HG03457 (cell line): ENCODE measurements around the gene BST2.
A peak's percentile ranks its signal among the peaks of the same experiment; 100 is the strongest.

Source experiments
- ATAC-seq: cut with Tn5 transposase; IDR thresholded peaks from one replicate; pipeline ENCODE4 v1.9.1; 2021; ENCODE audit warnings: moderate number of reproducible peaks; ENCODE audit not compliant: unreplicated experiment

Gene BST2, protein sequence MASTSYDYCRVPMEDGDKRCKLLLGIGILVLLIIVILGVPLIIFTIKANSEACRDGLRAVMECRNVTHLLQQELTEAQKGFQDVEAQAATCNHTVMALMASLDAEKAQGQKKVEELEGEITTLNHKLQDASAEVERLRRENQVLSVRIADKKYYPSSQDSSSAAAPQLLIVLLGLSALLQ

DNA sequence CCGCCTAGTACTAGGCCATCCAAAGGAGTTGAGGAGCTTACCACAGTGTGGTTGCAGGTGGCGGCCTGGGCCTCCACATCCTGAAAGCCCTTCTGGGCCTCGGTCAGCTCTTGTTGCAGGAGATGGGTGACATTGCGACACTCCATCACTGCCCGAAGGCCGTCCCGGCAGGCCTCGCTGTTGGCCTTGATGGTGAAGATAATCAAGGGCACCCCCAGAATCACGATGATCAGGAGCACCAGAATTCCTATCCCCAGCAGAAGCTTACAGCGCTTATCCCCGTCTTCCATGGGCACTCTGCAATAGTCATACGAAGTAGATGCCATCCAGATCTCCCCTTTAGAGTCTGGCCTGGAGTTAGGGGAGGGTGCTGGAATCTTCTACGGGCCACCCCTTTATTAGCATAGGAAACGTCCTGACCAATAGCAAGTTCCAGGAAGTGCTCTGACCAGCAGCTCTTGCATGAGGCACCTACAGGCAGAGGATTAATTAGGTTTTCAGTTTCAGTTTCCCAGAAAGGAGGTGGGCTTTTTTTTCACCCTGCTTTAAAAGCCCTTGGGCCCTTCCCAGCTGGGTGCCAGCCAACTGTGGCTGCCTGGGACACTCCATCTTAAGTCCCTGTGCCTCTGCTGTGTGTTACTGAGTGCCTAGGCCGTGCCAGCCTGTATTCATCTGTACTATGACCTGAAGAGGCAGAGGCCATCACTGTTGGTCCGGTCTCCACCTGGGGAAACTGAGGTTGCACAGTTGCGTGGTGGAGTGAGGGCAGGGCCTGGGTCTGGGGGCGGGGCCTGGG lies at the start of gene BST2:
BST2 (minus strand) TSS at position 381 of the 796 bp plus-strand sequence; CDS start at position 326, 55 bp downstream.
- ATAC-seq = peak; percentile 63

DNA sequence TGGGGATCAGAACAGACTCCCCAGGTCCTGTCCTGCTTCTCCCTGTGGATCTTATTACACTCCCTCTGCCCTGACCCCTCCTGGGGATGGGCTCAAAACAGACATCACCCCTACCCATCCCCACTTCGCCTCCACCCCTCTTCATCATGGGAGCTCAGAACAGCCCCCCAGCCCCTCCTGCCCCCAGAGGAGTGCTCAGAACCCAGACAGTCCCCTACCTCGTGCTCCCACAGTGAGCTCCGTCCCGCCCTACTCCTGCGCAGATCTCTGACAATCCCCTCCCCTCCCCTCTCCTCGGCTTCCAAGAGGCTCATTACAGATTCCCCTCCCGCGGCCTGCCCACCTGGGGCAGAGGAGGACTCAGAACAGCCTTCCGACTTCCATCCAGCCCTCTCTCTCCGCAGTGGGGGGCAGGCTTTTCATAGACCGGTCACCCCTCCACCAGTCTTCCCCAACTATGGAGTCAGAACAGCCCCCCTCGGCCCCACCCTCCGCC lies 49.2 kb upstream of the BST2 start:
- no peak for ATAC-seq

DNA sequence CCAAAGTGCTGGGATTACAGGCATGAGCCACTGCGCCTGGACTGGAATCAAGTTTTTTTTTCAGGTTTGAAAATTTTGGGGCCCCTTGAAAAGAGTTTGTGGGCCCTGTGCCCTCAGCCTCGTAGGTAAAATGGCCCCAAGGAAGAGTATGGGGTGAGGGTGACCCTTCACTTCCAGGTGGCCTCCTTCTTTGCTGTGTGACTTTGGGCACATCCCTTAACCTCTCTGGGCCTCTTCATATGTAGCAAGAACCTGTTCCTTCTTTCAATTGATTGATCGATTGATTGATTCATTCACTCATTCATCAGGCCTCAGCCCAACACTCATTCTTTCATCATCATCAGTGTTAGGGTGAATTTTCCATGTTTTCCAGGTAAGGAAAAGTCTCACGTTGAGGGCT lies 46.4 kb upstream of the BST2 start:
- ATAC-seq = no peak

DNA sequence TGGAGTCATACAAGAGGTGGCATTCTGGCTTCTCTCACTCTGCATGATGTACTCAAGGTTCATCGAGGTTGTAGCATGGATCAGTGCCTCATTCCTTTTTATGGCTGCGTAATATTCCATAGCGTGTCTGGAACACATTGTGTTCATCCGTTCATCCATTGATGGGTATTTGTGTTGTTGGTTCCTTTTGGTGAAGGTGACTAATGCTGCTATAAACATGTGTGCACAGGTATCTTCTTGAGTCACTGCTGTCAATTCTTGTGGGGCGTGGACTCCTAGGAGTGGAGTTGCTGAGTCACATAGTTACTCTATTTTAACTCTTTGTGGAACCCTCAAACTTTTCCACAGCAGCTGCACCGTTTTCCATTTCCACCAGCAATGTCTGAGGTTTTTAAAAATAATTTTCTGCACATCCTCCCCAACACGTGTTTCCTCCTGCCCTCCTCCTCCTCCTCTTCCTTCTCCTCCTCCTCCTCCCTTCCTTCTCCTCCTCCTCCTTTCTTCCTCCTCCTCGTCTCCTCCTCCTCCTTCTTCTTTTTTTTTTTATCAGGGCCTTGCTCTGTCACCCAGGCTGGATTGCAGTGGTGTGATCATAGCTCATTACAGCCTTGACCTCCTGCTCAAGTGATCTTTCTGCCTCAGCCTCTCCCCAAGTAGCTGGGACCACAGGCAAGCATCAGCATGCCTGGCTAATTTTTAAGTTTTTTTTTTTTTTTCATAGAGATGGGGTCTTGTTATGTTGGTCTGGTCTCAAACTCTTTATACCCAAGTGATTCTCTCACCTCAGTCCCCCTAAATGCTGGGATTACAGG lies 45.0 kb upstream of the BST2 start:
- no peak for ATAC-seq

- ATAC-seq = no peak
Measured at GRCh38 chr19:17448131-17448967, 42.9 kb upstream of the BST2 start, which contains the start of gene TMEM221. TSS of gene TMEM221 (minus strand) at chr19:17448668. CDS start at chr19:17448462, 206 bp downstream.

DNA sequence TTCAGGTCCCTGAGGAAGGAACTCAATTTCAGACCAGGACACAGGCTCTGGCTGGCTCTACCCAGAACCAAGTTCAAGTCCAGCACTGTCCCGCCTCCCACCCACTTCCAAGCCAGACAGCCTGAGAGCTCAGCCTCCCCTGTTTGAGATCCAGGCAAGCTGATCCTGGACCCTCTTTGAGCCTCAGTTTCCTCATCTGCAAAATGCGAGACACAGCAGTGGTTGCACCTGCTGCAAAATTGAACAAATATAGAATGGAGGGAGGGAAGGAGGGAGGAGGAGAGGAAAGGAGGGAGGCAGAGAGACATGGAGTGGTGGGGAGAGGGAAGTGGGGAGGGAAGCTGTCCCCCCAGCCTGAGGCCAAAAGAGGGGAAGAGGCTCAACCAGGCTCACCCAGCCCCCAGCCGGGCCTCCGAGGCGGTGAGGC lies 42.3 kb upstream of the BST2 start:
- no peak for ATAC-seq

DNA sequence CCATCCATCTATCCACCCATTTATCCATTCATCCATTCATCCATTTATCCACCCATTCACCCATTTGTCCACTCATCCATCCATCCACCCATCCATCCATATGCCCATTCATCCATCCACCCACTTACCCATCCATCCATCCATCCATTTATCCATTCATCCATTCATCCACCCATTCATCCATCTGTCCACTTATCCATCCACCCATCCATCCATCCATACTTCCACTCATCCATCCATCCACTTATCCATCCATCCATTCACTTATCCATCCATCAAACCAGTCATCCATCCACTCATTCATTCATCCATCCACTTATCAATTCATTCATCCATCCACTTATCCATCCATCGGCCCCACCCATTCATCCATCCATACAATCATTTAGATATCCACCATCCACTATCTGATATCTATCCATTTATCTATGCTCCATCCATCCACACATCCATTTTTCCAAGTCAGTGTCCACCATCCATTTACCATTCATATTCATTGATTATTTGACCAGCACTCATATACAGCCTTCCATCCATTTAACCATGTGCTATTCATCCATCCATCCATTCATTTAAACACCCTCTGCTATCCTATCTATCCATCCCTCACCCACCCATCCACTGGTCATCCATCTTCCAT lies 40.2 kb upstream of the BST2 start:
- ATAC-seq = no peak

GRCh38 chr19:17441241-17442021 lies 36.0 kb upstream of the BST2 start:
- ATAC-seq = no peak

DNA sequence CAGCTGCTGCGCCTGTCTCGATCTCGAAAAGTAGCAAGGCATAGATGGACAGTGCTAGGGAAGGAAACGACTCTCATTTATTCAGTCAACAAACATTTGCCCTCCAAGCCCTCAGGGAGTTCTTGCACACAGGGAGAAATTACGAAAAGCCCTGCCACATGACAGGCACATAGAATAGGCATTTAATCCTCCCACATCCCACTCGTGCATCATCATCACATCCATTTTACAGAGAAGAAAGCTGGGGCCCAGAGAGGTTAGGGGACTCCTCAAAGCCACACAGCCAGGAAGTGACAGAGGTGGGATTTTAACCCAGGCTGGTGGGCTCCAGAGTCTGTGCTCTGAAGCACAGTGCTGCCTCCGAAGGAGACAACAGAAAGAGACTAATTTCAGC lies 31.4 kb upstream of the BST2 start:
- ATAC-seq = no peak

- ATAC-seq = no peak
Measured at GRCh38 chr19:17436094-17436873, 30.9 kb upstream of the BST2 start.

DNA sequence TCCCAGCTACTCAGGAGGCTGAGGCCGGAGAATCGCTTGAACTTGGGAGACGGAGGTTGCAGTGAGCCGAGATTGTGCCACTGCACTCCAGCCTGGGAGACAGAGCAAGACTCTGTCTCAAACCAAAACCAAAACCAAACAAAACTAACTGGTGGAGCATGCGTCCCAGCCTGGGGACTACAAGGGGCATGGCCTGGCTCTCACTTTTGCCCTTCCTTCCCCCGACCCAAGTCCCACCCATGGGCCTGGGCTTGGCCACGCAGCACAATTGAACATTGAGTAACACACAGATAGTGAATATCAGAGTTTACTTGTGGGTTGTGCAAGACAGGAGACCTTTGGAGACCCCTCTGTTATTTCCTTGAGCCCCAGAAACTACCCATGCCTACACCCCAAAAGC lies 29.8 kb upstream of the BST2 start:
- no peak for ATAC-seq

GRCh38 chr19:17431417-17431816 lies 26.0 kb upstream of the BST2 start:
- no peak for ATAC-seq

- no peak for ATAC-seq
Measured at GRCh38 chr19:17429641-17430113, 24.2 kb upstream of the BST2 start.

DNA sequence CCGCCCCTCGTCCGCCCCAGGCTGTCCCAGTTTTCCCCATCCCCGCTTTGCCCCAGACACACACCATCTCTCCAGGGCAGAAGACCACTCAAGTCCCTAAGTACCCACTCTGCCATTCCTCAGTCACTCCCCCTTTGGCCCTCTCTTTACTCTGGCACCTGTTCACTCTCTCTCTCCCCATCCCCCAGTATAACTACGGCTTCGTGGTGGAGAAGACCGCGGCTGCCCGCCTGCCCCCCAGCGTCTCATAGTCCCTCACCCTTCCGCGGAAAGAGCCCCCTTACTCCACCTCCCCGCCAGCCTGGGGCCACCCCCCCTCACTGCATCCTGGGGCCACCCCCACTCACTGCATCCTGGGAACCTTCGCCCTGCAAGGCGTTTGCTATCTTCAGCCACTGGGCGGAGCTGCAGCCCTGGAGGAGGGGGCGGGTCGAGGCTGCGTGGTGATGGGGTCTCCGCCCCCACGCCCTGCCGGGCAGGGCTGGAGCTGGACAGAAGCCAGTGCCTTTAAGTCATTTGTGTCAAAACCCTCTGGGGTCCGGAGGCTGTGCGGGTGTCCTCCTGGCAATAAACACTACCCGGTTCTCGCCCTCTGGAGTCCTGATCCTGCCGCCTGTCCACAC lies 19.4 kb upstream of the BST2 start:
- no peak for ATAC-seq

DNA sequence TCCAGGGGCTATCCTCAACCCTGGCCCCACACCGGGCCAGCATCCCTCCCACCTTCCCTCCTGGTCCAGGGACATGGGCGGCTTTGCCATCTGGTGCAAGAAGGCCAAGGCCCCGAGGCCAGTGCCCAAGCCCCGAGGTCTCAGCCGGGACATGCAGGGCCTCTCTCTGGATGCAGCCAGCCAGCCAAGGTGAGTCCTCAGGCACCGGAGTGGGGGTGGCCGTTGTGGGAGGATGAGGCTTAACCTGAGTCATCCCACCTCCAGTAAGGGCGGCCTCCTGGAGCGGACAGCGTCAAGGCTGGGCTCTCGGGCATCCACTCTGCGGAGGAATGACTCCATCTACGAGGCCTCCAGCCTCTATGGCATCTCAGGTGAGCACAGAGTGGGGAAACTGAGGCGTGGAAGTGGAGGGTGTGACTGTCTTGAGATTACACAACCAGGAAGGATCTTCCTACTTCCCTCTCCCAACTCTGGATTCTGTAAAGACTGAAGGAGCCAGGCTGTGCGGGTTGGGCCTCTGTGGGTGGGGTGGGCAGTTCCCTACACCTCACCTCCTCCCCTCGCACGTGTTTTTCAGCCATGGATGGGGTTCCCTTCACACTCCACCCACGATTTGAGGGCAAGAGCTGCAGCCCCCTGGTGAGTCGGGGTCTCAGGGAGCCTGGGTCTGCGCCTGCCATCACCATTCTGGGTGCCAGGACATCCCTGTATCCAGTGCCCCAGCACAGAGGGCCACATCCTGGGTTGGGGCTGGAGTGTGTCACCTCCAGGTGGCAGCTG lies 18.2 kb upstream of the BST2 start:
- ATAC-seq = no peak

- ATAC-seq = no peak
Measured at GRCh38 chr19:17421942-17422341, 16.5 kb upstream of the BST2 start.

GRCh38 chr19:17420475-17420924 lies 15.1 kb upstream of the BST2 start:
- peak; percentile 9 for ATAC-seq
